ENCODE results near the gene FOLR2.

DNA sequence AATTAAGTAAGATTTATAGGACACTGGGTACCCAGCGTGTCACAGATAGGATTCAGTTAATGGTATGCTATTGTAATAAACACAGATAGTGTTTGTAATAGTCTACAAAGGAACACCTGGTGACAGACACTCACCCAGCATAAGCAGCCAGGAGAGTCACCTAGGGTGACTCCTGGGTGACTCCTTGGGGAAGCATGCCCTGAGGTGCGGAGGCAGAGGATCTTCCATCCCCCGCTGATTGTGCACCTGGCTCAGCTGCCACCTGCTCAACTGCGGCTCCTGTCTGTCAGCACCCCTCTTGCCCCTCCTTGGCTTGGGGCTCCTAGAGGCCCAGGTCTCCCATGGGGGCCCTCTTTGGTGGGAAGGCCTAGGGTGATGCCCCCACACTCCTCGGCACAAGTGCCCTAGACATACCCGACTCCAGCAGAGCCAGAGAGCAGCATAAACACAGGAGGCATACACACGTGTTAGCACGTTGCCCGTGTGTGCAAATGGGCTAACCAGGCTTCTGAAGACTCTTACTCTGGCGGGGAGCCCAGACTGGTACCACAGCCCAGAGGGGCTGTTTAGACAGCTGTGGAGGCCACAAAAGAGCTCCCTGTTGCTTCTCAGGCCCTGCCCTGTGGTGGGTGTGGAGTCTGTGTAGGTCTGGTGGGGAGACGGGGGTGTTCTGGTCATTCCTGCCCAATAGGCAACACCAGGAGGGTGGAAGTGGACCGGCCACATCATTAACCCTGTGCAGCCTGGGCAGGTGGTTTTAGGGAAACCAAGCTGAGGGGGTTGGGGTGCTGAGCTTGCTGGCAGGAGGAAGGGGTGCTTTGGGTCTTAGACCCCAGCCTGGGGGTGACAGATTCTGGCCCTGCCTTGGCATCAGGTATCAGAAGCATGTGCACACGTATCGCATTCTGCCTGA, 11.0 kb downstream of the FOLR2 start:
- TF ChIP-seq, protein P1, sequence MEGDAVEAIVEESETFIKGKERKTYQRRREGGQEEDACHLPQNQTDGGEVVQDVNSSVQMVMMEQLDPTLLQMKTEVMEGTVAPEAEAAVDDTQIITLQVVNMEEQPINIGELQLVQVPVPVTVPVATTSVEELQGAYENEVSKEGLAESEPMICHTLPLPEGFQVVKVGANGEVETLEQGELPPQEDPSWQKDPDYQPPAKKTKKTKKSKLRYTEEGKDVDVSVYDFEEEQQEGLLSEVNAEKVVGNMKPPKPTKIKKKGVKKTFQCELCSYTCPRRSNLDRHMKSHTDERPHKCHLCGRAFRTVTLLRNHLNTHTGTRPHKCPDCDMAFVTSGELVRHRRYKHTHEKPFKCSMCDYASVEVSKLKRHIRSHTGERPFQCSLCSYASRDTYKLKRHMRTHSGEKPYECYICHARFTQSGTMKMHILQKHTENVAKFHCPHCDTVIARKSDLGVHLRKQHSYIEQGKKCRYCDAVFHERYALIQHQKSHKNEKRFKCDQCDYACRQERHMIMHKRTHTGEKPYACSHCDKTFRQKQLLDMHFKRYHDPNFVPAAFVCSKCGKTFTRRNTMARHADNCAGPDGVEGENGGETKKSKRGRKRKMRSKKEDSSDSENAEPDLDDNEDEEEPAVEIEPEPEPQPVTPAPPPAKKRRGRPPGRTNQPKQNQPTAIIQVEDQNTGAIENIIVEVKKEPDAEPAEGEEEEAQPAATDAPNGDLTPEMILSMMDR (IDR thresholded peaks at IDR 0.05 in 4 of 5, conservative IDR thresholded peaks at IDR 0.05 in 1 of 5), result no peak
- TF ChIP-seq POLR2A (IDR thresholded peaks at IDR 0.05), result no peak

All from gastrocnemius medialis (tissue), 4 donors.